C4-2B (cell line): Measurements from ENCODE around the gene HEATR9.
A peak's percentile ranks its signal among the peaks of the same experiment; 100 is the strongest.

Experiments used
- H3K27ac ChIP-seq: fragments of 450-650 bp; 2 replicates; pipeline ENCODE4 v1.5.1; 2017
- ZFX ChIP-seq: fragments of 450-650 bp; IDR thresholded peaks from 2 replicates; pipeline ENCODE4 v1.6.1; 2017
- TF ChIP-seq, protein P1 (sequence below): fragments of 450-650 bp; conservative IDR thresholded peaks from 2 replicates; pipeline ENCODE4 v1.5.1; 2017; ENCODE audit warnings: mild to moderate bottlenecking

Gene HEATR9

GRCh38 chr17:35816723-35817122 is 52.0 kb downstream of the HEATR9 start:
- no peak overlapping the region for H3K27ac ChIP-seq
- no peak for TF ChIP-seq ZFX
- TF ChIP-seq, protein P1, sequence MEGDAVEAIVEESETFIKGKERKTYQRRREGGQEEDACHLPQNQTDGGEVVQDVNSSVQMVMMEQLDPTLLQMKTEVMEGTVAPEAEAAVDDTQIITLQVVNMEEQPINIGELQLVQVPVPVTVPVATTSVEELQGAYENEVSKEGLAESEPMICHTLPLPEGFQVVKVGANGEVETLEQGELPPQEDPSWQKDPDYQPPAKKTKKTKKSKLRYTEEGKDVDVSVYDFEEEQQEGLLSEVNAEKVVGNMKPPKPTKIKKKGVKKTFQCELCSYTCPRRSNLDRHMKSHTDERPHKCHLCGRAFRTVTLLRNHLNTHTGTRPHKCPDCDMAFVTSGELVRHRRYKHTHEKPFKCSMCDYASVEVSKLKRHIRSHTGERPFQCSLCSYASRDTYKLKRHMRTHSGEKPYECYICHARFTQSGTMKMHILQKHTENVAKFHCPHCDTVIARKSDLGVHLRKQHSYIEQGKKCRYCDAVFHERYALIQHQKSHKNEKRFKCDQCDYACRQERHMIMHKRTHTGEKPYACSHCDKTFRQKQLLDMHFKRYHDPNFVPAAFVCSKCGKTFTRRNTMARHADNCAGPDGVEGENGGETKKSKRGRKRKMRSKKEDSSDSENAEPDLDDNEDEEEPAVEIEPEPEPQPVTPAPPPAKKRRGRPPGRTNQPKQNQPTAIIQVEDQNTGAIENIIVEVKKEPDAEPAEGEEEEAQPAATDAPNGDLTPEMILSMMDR: no peak

GRCh38 chr17:35812456-35812855 is 56.2 kb downstream of the HEATR9 start:
- no peak overlapping the region for H3K27ac ChIP-seq
- TF ChIP-seq ZFX: no peak
- TF ChIP-seq, protein P1: no peak

GRCh38 chr17:35811759-35812158 is 56.9 kb downstream of the HEATR9 start:
- H3K27ac ChIP-seq: no peak overlapping the region
- TF ChIP-seq ZFX: no peak
- TF ChIP-seq, protein P1: no peak

GRCh38 chr17:35809855-35810461 is 58.7 kb downstream of the HEATR9 start:
- peak overlapping the region; percentile 88 for H3K27ac ChIP-seq

DNA sequence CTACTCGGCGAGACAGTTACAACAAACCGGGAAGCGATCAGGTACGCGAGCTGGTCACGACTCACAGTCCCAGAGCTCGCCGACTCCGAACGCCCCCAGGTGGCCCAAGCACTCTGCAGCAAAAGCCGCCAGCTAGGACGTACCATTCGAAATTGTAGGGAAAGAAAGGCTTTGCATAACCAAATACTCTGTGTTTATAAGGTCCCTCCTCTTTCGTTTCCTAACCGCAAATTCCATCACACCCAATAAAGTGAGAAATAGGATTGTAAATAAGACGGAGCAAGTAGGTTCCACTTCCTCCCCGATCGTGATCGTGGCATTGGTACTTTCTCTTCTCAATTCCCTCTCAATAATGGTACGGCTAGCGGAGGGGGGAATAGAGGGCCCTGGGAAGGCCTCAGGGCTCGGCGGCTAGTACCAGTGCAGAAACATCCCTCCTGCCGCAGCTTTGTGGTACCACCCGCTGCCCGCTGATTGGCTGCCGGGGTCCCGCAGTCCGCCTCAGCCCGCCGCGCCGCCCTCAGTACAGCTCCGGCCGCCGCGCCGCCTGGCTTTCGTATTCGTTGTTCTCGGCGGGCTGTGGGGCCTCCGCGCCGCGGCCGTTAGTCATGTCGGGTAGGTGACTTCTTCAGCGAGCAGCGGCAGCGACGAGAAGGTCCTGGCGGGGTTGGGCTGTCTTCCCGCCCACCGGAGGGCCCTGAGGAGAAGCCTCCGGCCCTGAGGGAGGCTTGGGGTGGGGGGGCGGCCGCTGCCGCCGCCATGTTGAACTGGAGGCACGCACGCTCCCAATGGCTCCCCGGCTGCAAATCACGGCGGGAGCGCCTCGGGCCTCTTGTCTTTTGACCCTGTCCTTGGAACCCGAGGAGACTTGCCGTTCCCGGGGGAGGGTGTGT is 59.5 kb downstream of the HEATR9 start, which contains the start of gene TAF15:
Gene TAF15 (plus strand): TSS at position 523 of the 893 bp plus-strand sequence. CDS start 86 bp downstream, at position 609.
- TF ChIP-seq ZFX: peak; percentile 91; the same call in 1 of the 2 replicates
- TF ChIP-seq, protein P1: peak; percentile 94
- peak within 1 kb of the TSS; percentile 88 for H3K27ac ChIP-seq

More at GRCh38 chr17:35809855-35810461, 58.7 kb downstream of the HEATR9 start:
- TF ChIP-seq, protein P1: no peak
- TF ChIP-seq ZFX: no peak

DNA sequence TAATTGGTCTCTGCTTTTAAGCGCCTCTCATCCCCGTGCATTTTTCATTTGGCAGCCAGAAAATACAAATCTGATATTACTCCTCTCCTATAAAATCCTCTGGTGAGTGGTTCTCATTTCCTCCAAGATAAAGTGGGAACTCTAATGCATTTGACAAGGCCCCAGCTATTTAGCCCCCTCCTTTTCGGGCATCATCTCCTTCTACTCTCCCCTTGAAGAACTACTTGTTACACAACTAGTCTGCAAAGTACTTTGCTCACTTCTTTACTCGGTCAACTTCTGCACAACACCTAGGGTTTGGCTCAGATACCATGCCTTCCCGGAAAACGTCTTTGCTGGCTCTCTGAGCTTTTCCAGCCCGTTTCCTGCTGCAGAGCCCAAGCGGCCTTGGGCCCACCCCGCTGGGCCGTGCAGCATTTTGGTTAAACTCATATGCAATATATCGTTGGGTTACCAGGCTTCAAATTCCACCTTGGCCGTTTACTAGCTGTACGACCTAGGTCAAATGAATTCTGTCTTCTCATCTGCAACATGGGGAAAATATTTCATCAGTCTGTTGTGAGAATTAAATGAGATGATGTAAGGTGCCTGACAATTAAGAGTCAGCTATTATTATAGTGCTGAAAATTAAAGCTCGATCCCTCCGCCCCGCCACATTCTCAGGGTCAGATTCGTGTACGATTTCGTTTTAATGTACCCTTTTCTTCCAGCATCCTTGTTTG is 60.3 kb downstream of the HEATR9 start:
- H3K27ac ChIP-seq: peak overlapping the region; percentile 88
- no peak for TF ChIP-seq ZFX
- TF ChIP-seq, protein P1: no peak
